H1 (cell line): ENCODE results near the gene TRAPPC6A. TPM values are rescaled to one million over a fixed set of nuclear protein-coding genes. Genes with fewer than 3 reads are reported as not detected.

ENCODE experiments used
- CTCF ChIA-PET: fragments of 300-600 bp; sonication (Branson Sonifier 250); formaldehyde crosslinking; loops from one replicate; lab custom pipeline; 2021; ENCODE audit not compliant: partially characterized antibody; lab: Charles Lee
- POLR2A ChIA-PET: fragments of 300-600 bp; sonication (Branson Sonifier 250); formaldehyde crosslinking; loops from one replicate; lab custom pipeline; 2021; ENCODE audit warnings: inconsistent platforms; ENCODE audit not compliant: partially characterized antibody; lab: Charles Lee
- DNase-seq, 2 experiments: peaks; one replicate each; pipeline versions ENCODE4 v3.0.0 to v3.0.0-alpha.2; 2010 to 2022; ENCODE audit warnings: low spot score in 2 of 2, low read depth in 1 of 2, mixed read lengths in 1 of 2
- FAIRE-seq: peaks from 2 replicates; lab custom pipeline; 2011; peaks lifted over from hg19 to GRCh38; lab: Jason Lieb, UNC
- H2AFZ ChIP-seq: 2 replicates; pipeline ENCODE4 v1.8.1; 2012; ENCODE audit warnings: low read length, inconsistent platforms
- H2AK5ac ChIP-seq: 2 replicates; pipeline ENCODE4 v1.6.1; 2013; ENCODE audit warnings: low read depth, low read length
- H2BK120ac ChIP-seq: replicated peaks from 2 replicates; pipeline ENCODE3; 2013; ENCODE audit warnings: low read depth, low read length, inconsistent platforms
- H2BK12ac ChIP-seq: 2 replicates; pipeline ENCODE4 v1.6.1; 2013; ENCODE audit warnings: low read depth, low read length
- H2BK15ac ChIP-seq: 2 replicates; pipeline ENCODE4 v1.6.1; 2013; ENCODE audit warnings: low read length
- H2BK20ac ChIP-seq: 2 replicates; pipeline ENCODE4 v1.6.1; 2013; ENCODE audit warnings: low read length
- H2BK5ac ChIP-seq: 2 replicates; pipeline ENCODE4 v1.6.1; 2013; ENCODE audit warnings: low read depth, low read length
- H3K14ac ChIP-seq: 2 replicates; pipeline ENCODE4 v1.6.1; 2013; ENCODE audit warnings: inconsistent platforms; ENCODE audit not compliant: insufficient read length
- H3K18ac ChIP-seq: 2 replicates; pipeline ENCODE4 v1.6.1; 2013; ENCODE audit warnings: low read length; ENCODE audit errors: extremely low read depth
- H3K23ac ChIP-seq: 2 replicates; pipeline ENCODE4 v1.6.1; 2013; ENCODE audit warnings: inconsistent platforms; ENCODE audit not compliant: insufficient read length
- H3K23me2 ChIP-seq: 2 replicates; pipeline ENCODE4 v1.6.1; 2013; ENCODE audit warnings: low read depth, low read length
- H3K27ac ChIP-seq: 2 replicates; pipeline ENCODE4 v1.6.1; 2011; ENCODE audit warnings: low read depth, low read length, inconsistent platforms
- H3K27me3 ChIP-seq, 4 experiments: replicated peaks in 1 of 4; 1 replicate in 1 of 4; 2 replicates in 3 of 4; pipeline versions ENCODE4 v1.6.1 to v1.8.1; 2011 to 2013; ENCODE audit warnings: low read length in 3 of 4, mild to moderate bottlenecking in 3 of 4, inconsistent platforms in 2 of 4, mixed read lengths in 2 of 4, moderate library complexity in 1 of 4; ENCODE audit not compliant: control insufficient read depth in 3 of 4, insufficient read depth in 3 of 4; ENCODE audit errors: extremely low read depth in 1 of 4
- H3K36me3 ChIP-seq, 4 experiments: 2 replicates each; pipeline versions ENCODE4 v1.6.1 to v1.8.1; 2011 to 2013; ENCODE audit warnings: mild to moderate bottlenecking in 4 of 4, low read length in 3 of 4, moderate library complexity in 2 of 4, control low read depth in 1 of 4, inconsistent platforms in 1 of 4; ENCODE audit not compliant: insufficient read depth in 4 of 4, control insufficient read depth in 2 of 4
- H3K4ac ChIP-seq: replicated peaks from 2 replicates; pipeline ENCODE3; 2013; ENCODE audit warnings: low read length, low read depth, mixed read lengths, inconsistent platforms; ENCODE audit not compliant: insufficient read length
- H3K4me1 ChIP-seq, 4 experiments: replicated peaks in 1 of 4; 1 replicate in 1 of 4; 2 replicates in 3 of 4; pipeline versions ENCODE4 v1.6.1 to v1.8.1; 2011 to 2013; ENCODE audit warnings: low read length in 3 of 4, inconsistent platforms in 2 of 4, mixed read lengths in 1 of 4; ENCODE audit not compliant: insufficient read depth in 4 of 4, control insufficient read depth in 3 of 4
- H3K4me2 ChIP-seq, 2 experiments: 2 replicates each; pipeline versions ENCODE4 v1.6.1 to v1.8.1; 2011 to 2013; ENCODE audit warnings: low read depth in 2 of 2, low read length in 2 of 2, control low read depth in 1 of 2, inconsistent platforms in 1 of 2, mild to moderate bottlenecking in 1 of 2; ENCODE audit not compliant: insufficient read depth in 1 of 2
- H3K4me3 ChIP-seq, 4 experiments: fragments of 200-600, 300-600 bp in 1 of 4; sonication (generic), shearing (Covaris generic), sonication (Bioruptor Twin) in 1 of 4; 2 replicates each; pipeline versions ENCODE4 v1.5.1 to v1.8.1; 2011 to 2016; ENCODE audit warnings: low read length in 4 of 4, low read depth in 3 of 4, control low read depth in 2 of 4, inconsistent platforms in 2 of 4, mild to moderate bottlenecking in 2 of 4, mixed read lengths in 1 of 4, moderate library complexity in 1 of 4; ENCODE audit not compliant: insufficient read depth in 2 of 4; ENCODE audit errors: extremely low read depth in 1 of 4
- H3K56ac ChIP-seq: replicated peaks from 2 replicates; pipeline ENCODE3; 2013; ENCODE audit warnings: low read depth, mild to moderate bottlenecking, mixed read lengths, low read length, inconsistent platforms; ENCODE audit not compliant: insufficient read length
- H3K79me1 ChIP-seq: 2 replicates; pipeline ENCODE4 v1.6.1; 2013; ENCODE audit warnings: low read depth, low read length, control low read depth
- H3K79me2 ChIP-seq, 2 experiments: 2 replicates each; pipeline versions ENCODE4 v1.6.1 to v1.8.1; 2012 to 2013; ENCODE audit warnings: low read length in 2 of 2, mild to moderate bottlenecking in 2 of 2, inconsistent platforms in 1 of 2; ENCODE audit not compliant: insufficient read depth in 2 of 2, control insufficient read depth in 1 of 2
- H3K9ac ChIP-seq, 4 experiments: replicated peaks in 1 of 4; 1 replicate in 1 of 4; 2 replicates in 3 of 4; pipeline versions ENCODE4 v1.6.1 to v1.8.1; 2011 to 2013; ENCODE audit warnings: low read depth in 3 of 4, low read length in 3 of 4, control low read depth in 2 of 4, mild to moderate bottlenecking in 2 of 4, moderate library complexity in 2 of 4, inconsistent platforms in 1 of 4; ENCODE audit errors: extremely low read depth in 1 of 4
- H3K9me3 ChIP-seq, 2 experiments: 2 replicates each; pipeline versions ENCODE4 v1.6.1 to v1.8.1; 2012 to 2013; ENCODE audit warnings: mild to moderate bottlenecking in 2 of 2, moderate library complexity in 2 of 2, control low read depth in 1 of 2, inconsistent platforms in 1 of 2, low read depth in 1 of 2, low read length in 1 of 2, mixed read lengths in 1 of 2; ENCODE audit not compliant: insufficient read depth in 2 of 2
- H4K20me1 ChIP-seq, 2 experiments: replicated peaks in 1 of 2; 2 replicates each; pipeline versions ENCODE3 to v1.8.1; 2011 to 2013; ENCODE audit warnings: inconsistent platforms in 2 of 2, low read length in 2 of 2, mild to moderate bottlenecking in 1 of 2; ENCODE audit not compliant: insufficient read depth in 2 of 2, control insufficient read depth in 1 of 2
- H4K5ac ChIP-seq: 2 replicates; pipeline ENCODE4 v1.6.1; 2013; ENCODE audit warnings: low read length, low read depth, mixed read lengths, inconsistent platforms; ENCODE audit not compliant: insufficient read length
- H4K8ac ChIP-seq: 2 replicates; pipeline ENCODE4 v1.8.0; 2013; ENCODE audit warnings: mild to moderate bottlenecking, moderate library complexity, low read length, inconsistent platforms; ENCODE audit not compliant: insufficient read depth; ENCODE audit errors: extremely low read depth
- H4K91ac ChIP-seq: replicated peaks from 2 replicates; pipeline ENCODE3; 2013; ENCODE audit warnings: low read length, mixed read lengths, inconsistent platforms; ENCODE audit not compliant: insufficient read length
- ASH2L ChIP-seq: fragments of 200-600, 300-600 bp; sonication (generic); IDR thresholded peaks from one replicate; pipeline ENCODE4 v1.7.1; 2017; ENCODE audit warnings: low read length
- CHD1 ChIP-seq: IDR thresholded peaks from 2 replicates; pipeline ENCODE4 v1.6.1; 2012; ENCODE audit warnings: low read depth, low read length, improper control_type of control experiment
- PHF8 ChIP-seq: fragments of 200-600 bp; sonication (generic); conservative IDR thresholded peaks from 2 replicates; pipeline ENCODE4 v1.7.1; 2012; ENCODE audit warnings: low read depth, mild to moderate bottlenecking, inconsistent platforms, low read length, moderate library complexity
- RAD21 ChIP-seq, 2 experiments: IDR thresholded peaks in 1 of 2; conservative IDR thresholded peaks in 1 of 2; 2 replicates each; pipeline ENCODE4 v1.6.1; 2011; ENCODE audit warnings: low read depth in 2 of 2, low read length in 2 of 2, improper control_type of control experiment in 1 of 2, inconsistent platforms in 1 of 2, mild to moderate bottlenecking in 1 of 2, moderate library complexity in 1 of 2
- SRF ChIP-seq: IDR thresholded peaks from 2 replicates; pipeline ENCODE4 v1.6.1; 2011; ENCODE audit warnings: mild to moderate bottlenecking, low read depth, low read length, moderate library complexity
- TBP ChIP-seq: IDR thresholded peaks from 2 replicates; pipeline ENCODE4 v1.6.1; 2011; ENCODE audit warnings: low read depth, low read length, improper control_type of control experiment
- ZNF274 ChIP-seq: IDR thresholded peaks from 2 replicates; pipeline ENCODE4 v1.7.0; 2012; ENCODE audit warnings: low read length, borderline replicate concordance; ENCODE audit errors: extremely low read depth
- WGBS, 2 experiments: shearing (Covaris generic) in 1 of 2; methylation state at CpG; one replicate each; pipeline versions ENCODE4 v1.1.6 to v1.1.7; 2013 to 2015; ENCODE audit warnings: low lambda C conversion rate in 2 of 2, mixed read lengths in 2 of 2, inconsistent platforms in 1 of 2, low coverage in 1 of 2, missing lambda C conversion rate in 1 of 2; ENCODE audit not compliant: insufficient replicate concordance in 2 of 2, insufficient coverage in 1 of 2, insufficient read length in 1 of 2; ENCODE audit errors: extremely low coverage in 1 of 2, missing lambda C conversion rate in 1 of 2; 5-methylcytosine and 5-hydroxymethylcytosine counted together
- polyA plus RNA-seq, 7 experiments: library from polyadenylated mRNA; depleted of rRNA in 3 of 7; stranded (reverse) in 5 of 7; unstranded in 2 of 7; fragments of >200 nt in 5 of 7; fragments of 200-250 nt in 2 of 7; gene quantifications; 1 replicate in 5 of 7; 2 replicates in 1 of 7; 4 replicates in 1 of 7; pipeline versions ENCODE4 v1.2.1 to v1.2.3, GENCODE V29; 2011 to 2013; ENCODE audit warnings: missing spikeins in 2 of 7, mixed read lengths in 2 of 7
- total RNA-seq: library from RNA; stranded (reverse); fragmentation: NEBNext Ultra II Directional; extraction: Animal tissue kit (Norgen Biotek cat#: 25700); gene quantifications from 2 replicates; pipeline ENCODE4 v1.2.1, GENCODE V29; 2021
- TF ChIP-seq, protein P1 (sequence below), 3 experiments: IDR thresholded peaks; 1 replicate in 2 of 3; 2 replicates in 1 of 3; pipeline versions ENCODE4 v1.5.1 to v1.6.1; 2011; ENCODE audit warnings: low read length in 3 of 3, mild to moderate bottlenecking in 3 of 3, inconsistent platforms in 2 of 3, low read depth in 1 of 3, moderate library complexity in 1 of 3; ENCODE audit not compliant: insufficient read depth in 1 of 3; ENCODE audit errors: control extremely low read depth in 1 of 3

The TRAPPC6A gene
- total and polyA plus RNA-seq, 2 of the 8 experiments (the other 6 are each of a cell fraction or from before 2014, with no cell fraction given): 31.8 to 130 TPM

DNA sequence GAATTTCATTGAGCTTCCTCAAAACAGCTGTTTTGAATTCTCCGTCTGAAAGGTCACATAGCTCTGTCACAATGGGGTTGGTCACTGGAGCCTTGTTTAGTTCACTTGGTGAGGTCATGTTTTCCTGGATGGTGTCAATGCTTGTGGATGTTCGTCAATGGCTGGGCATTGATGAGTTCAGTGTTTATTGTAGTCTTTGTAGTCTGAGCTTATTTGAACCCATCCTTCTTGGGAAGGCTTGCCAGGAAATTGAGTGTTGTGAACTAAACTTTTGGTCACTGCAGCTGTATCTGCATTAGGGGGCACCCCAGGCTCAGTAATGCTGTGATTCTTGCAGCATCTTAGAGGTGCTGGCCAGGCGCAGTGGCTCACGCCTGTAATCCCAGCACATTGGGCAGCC is 22.5 kb upstream of the TRAPPC6A start:
- DNase-seq: peak in 1 of 2 experiments; percentile 69
- H2BK20ac ChIP-seq: no peak overlapping the region
- H3K27ac ChIP-seq: no peak overlapping the region
- H3K9me3 ChIP-seq: no peaks in the 10 kb centered on the region
- no peak overlapping the region for H3K56ac ChIP-seq
- 74% methylated on average over 4 of the region's 4 CpGs; no CpG with 5 or more reads in 1 of the 2 experiments for WGBS, 2 experiments
- no peaks in the 10 kb centered on the region for H4K20me1 ChIP-seq
- no peak overlapping the region for H2AK5ac ChIP-seq
- FAIRE-seq: no peak
- H3K79me2 ChIP-seq: no peaks in the 10 kb centered on the region
- peak; percentile 92 to 94 for TF ChIP-seq RAD21 (IDR thresholded peaks at IDR 0.05 in 1 of 2, conservative IDR thresholded peaks at IDR 0.05 in 1 of 2; ENCODE audit: low read depth in 2 of 2, low read length in 2 of 2)
- TF ChIP-seq, protein P1, sequence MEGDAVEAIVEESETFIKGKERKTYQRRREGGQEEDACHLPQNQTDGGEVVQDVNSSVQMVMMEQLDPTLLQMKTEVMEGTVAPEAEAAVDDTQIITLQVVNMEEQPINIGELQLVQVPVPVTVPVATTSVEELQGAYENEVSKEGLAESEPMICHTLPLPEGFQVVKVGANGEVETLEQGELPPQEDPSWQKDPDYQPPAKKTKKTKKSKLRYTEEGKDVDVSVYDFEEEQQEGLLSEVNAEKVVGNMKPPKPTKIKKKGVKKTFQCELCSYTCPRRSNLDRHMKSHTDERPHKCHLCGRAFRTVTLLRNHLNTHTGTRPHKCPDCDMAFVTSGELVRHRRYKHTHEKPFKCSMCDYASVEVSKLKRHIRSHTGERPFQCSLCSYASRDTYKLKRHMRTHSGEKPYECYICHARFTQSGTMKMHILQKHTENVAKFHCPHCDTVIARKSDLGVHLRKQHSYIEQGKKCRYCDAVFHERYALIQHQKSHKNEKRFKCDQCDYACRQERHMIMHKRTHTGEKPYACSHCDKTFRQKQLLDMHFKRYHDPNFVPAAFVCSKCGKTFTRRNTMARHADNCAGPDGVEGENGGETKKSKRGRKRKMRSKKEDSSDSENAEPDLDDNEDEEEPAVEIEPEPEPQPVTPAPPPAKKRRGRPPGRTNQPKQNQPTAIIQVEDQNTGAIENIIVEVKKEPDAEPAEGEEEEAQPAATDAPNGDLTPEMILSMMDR (IDR thresholded peaks at IDR 0.05; ENCODE audit: control extremely low read depth in 1 of 3, insufficient read depth in 1 of 3, low read depth in 1 of 3, low read length in 3 of 3): peak; percentile 28 to 77 (median 76)
- TF ChIP-seq ASH2L: no peak
- peak; percentile 53; the same call in 1 of the 2 replicates for TF ChIP-seq TBP
- no peak for TF ChIP-seq CHD1
- TF ChIP-seq PHF8: no peak
- no peak for TF ChIP-seq SRF
- TF ChIP-seq ZNF274: no peak
- CTCF ChIA-PET: interaction anchor here (0.6 to 8.3 kb wide), 41 partner anchors 9 to 1337 kb away, joined by 3 to 106 read pairs (median 4); partner anchors contain the start of genes CKM and EXOC3L2
- H2BK12ac ChIP-seq: no peak overlapping the region
- no peak overlapping the region for H4K91ac ChIP-seq
- H3K4me2 ChIP-seq: no peak overlapping the region
- no peak overlapping the region for H2BK5ac ChIP-seq
- H3K27me3 ChIP-seq: no peaks in the 10 kb centered on the region
- H3K36me3 ChIP-seq: no peaks in the 10 kb centered on the region
- no peak overlapping the region for H2BK15ac ChIP-seq
- no peak overlapping the region for H3K4me3 ChIP-seq
- no peaks in the 10 kb centered on the region for H3K79me1 ChIP-seq
- POLR2A ChIA-PET: interaction anchor here (0.7 kb wide), 1 partner anchor 11 kb away, joined by 4 read pairs; no protein-coding TSS in a partner anchor
- H3K4me1 ChIP-seq: no peaks in the 10 kb centered on the region
- no peak overlapping the region for H3K18ac ChIP-seq
- H4K5ac ChIP-seq: no peak overlapping the region
- no peak overlapping the region for H2BK120ac ChIP-seq
- no peak overlapping the region for H2AFZ ChIP-seq
- no peak overlapping the region for H4K8ac ChIP-seq
- H3K23me2 ChIP-seq: no peaks in the 10 kb centered on the region
- no peak overlapping the region for H3K4ac ChIP-seq
- no peak overlapping the region for H3K14ac ChIP-seq
- H3K23ac ChIP-seq: no peak overlapping the region
- H3K9ac ChIP-seq: no peak overlapping the region
